HepG2 (cell line): ENCODE results near the gene MYO3B. TPM values are rescaled to one million over a fixed set of nuclear protein-coding genes. Genes with fewer than 3 reads are reported as not detected.

ENCODE experiments used
- CEBPB ChIP-seq: IDR thresholded peaks from 2 replicates; pipeline ENCODE4 v1.6.1; 2011; ENCODE audit warnings: low read depth, low read length, improper control_type of control experiment, borderline replicate concordance
- CREB1 ChIP-seq, 2 experiments: fragments of 450-650 bp in 1 of 2; IDR thresholded peaks; 2 replicates each; pipeline ENCODE4 v1.6.1; 2016 to 2017; ENCODE audit warnings: control low read depth in 1 of 2, mild to moderate bottlenecking in 1 of 2, missing compliant biosample characterization in 1 of 2, missing genetic modification characterization in 1 of 2
- HNF4A ChIP-seq: sonication (generic); formaldehyde crosslinking; IDR thresholded peaks from 2 replicates; pipeline ENCODE4 v1.4.0; 2020; ENCODE audit warnings: missing genetic modification reagents
- JUNB ChIP-seq: sonication (generic); formaldehyde crosslinking; IDR thresholded peaks from 2 replicates; pipeline ENCODE4 v1.8.0; 2022; ENCODE audit warnings: missing genetic modification reagents, mild to moderate bottlenecking, borderline replicate concordance
- RBAK ChIP-seq: sonication (generic); formaldehyde crosslinking; IDR thresholded peaks from 2 replicates; pipeline ENCODE4 v1.5.1; 2020; ENCODE audit warnings: mild to moderate bottlenecking, missing genetic modification reagents
- REPIN1 ChIP-seq: sonication (generic); formaldehyde crosslinking; IDR thresholded peaks from 2 replicates; pipeline ENCODE4 v1.8.0; 2022; ENCODE audit warnings: missing genetic modification reagents, low read depth, mild to moderate bottlenecking, borderline replicate concordance
- THAP11 ChIP-seq: IDR thresholded peaks from 2 replicates; pipeline ENCODE4 v1.6.1; 2016; ENCODE audit warnings: missing biosample characterization, missing genetic modification reagents
- U2AF1 ChIP-seq: fragments of 200-400 bp; formaldehyde crosslinking; optimal IDR thresholded peaks from 2 replicates; pipeline ENCODE3; 2017; ENCODE audit warnings: mild to moderate bottlenecking, low read depth, low read length
- ZBTB1 ChIP-seq: sonication (generic); formaldehyde crosslinking; IDR thresholded peaks from 2 replicates; pipeline ENCODE4 v1.4.0; 2020; ENCODE audit warnings: missing genetic modification reagents, borderline replicate concordance
- ZFP37 ChIP-seq: sonication (generic); formaldehyde crosslinking; IDR thresholded peaks from 2 replicates; pipeline ENCODE4 v1.4.0; 2020; ENCODE audit warnings: missing genetic modification reagents, borderline replicate concordance
- ZNF180 ChIP-seq: sonication (generic); formaldehyde crosslinking; IDR thresholded peaks from 2 replicates; pipeline ENCODE4 v1.4.0; 2020; ENCODE audit warnings: low read depth, missing genetic modification reagents, borderline replicate concordance
- ZNF224 ChIP-seq: sonication (generic); formaldehyde crosslinking; IDR thresholded peaks from 2 replicates; pipeline ENCODE4 v1.5.0; 2020; ENCODE audit warnings: mild to moderate bottlenecking, missing genetic modification reagents
- ZNF367 ChIP-seq: sonication (generic); formaldehyde crosslinking; IDR thresholded peaks from 2 replicates; pipeline ENCODE4 v1.4.0; 2020; ENCODE audit warnings: missing genetic modification reagents, borderline replicate concordance
- ZSCAN25 ChIP-seq: sonication (generic); formaldehyde crosslinking; IDR thresholded peaks from 2 replicates; pipeline ENCODE4 v1.8.0; 2022; ENCODE audit warnings: mild to moderate bottlenecking, missing genetic modification reagents
- polyA plus RNA-seq, 8 experiments: library from polyadenylated mRNA; depleted of rRNA in 3 of 8; stranded (reverse) in 7 of 8; unstranded in 1 of 8; fragments of >200 nt; fragmentation: Illumina TruSeq in 4 of 8; extraction: Trizol in 4 of 8; gene quantifications; 2 replicates each; pipeline versions ENCODE4 v1.2.1 to v1.2.3, GENCODE V29; 2011 to 2016; ENCODE audit warnings: low read depth in 4 of 8, missing spikeins in 1 of 8, mixed read lengths in 1 of 8; ENCODE audit not compliant: insufficient read depth in 1 of 8
- total RNA-seq, 5 experiments: library from RNA; depleted of rRNA; stranded (reverse); fragments of >200 nt; fragmentation: Illumina TruSeq; extraction: Trizol; gene quantifications; 2 replicates each; pipeline ENCODE4 v1.2.3, GENCODE V29; 2016; ENCODE audit warnings: low read depth in 1 of 5
- TF ChIP-seq, protein P1 (sequence below): IDR thresholded peaks from 2 replicates; pipeline ENCODE4 v1.4.0; 2020; ENCODE audit warnings: mild to moderate bottlenecking, missing genetic modification reagents

The MYO3B gene
- total and polyA plus RNA-seq, 2 of the 13 experiments (the other 11 are each of a cell fraction or from before 2014, with no cell fraction given) = 0.01 TPM; not detected in 1

DNA sequence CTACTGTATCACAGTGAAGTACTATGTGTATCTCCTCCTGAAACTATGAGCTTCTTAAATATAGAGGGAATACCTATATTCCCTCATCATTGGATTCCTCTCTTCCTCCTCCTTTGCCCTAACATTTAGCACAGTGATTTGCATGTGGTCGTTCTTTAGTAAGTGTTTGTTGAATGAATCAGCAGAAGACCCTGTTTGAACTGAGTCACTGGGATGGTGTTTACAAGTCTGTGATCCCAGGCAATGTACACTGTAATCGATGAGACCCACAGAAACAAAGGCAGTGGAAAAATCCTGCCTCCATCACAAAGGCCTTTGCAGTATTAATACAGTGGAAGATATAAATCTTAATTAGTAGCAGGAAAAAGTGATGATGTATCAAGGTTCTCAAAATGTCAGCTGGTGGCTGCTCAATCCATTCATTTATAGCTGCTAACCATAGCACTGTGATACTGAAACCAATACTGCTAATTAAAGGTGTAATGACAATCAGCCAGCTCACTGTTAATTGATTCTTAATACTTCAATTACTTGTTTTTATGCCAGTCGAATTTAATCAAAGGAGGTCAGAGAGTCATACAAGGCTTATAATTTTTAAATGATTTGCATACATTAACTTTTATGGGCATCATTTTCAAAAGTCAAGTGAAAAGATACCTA lies 20.8 kb upstream of the MYO3B start (continued):
- TF ChIP-seq CEBPB (no peak), RBAK (CRISPR knock-in tag) (no peak), ZNF180 (no peak), REPIN1 (CRISPR knock-in tag) (no peak), HNF4A (CRISPR knock-in tag) (no peak), ZFP37 (CRISPR knock-in tag) (no peak), JUNB (CRISPR knock-in tag) (peak; percentile 88; the same call in 1 of the 2 replicates), ZNF224 (no peak), ZBTB1 (CRISPR knock-in tag) (no peak), CREB1 (IDR thresholded peaks at IDR 0.05) (no peak), CREB1 (CRISPR knock-in tag; IDR thresholded peaks at IDR 0.05) (peak; percentile 68; the same call in 1 of the 2 replicates), THAP11 (CRISPR knock-in tag) (peak; percentile 57), U2AF1 (no peak), ZSCAN25 (no peak), ZNF367 (CRISPR knock-in tag) (no peak)
- TF ChIP-seq, protein P1, sequence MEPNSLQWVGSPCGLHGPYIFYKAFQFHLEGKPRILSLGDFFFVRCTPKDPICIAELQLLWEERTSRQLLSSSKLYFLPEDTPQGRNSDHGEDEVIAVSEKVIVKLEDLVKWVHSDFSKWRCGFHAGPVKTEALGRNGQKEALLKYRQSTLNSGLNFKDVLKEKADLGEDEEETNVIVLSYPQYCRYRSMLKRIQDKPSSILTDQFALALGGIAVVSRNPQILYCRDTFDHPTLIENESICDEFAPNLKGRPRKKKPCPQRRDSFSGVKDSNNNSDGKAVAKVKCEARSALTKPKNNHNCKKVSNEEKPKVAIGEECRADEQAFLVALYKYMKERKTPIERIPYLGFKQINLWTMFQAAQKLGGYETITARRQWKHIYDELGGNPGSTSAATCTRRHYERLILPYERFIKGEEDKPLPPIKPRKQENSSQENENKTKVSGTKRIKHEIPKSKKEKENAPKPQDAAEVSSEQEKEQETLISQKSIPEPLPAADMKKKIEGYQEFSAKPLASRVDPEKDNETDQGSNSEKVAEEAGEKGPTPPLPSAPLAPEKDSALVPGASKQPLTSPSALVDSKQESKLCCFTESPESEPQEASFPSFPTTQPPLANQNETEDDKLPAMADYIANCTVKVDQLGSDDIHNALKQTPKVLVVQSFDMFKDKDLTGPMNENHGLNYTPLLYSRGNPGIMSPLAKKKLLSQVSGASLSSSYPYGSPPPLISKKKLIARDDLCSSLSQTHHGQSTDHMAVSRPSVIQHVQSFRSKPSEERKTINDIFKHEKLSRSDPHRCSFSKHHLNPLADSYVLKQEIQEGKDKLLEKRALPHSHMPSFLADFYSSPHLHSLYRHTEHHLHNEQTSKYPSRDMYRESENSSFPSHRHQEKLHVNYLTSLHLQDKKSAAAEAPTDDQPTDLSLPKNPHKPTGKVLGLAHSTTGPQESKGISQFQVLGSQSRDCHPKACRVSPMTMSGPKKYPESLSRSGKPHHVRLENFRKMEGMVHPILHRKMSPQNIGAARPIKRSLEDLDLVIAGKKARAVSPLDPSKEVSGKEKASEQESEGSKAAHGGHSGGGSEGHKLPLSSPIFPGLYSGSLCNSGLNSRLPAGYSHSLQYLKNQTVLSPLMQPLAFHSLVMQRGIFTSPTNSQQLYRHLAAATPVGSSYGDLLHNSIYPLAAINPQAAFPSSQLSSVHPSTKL = peak; percentile 94
